ENCODE results near the gene PTOV1. TPM values are rescaled to one million over a fixed set of nuclear protein-coding genes. Genes with fewer than 3 reads are reported as not detected.

Gene PTOV1
- total and polyA plus RNA-seq, 12 donors: 67.8 to 220 (median 91.4) TPM

DNA sequence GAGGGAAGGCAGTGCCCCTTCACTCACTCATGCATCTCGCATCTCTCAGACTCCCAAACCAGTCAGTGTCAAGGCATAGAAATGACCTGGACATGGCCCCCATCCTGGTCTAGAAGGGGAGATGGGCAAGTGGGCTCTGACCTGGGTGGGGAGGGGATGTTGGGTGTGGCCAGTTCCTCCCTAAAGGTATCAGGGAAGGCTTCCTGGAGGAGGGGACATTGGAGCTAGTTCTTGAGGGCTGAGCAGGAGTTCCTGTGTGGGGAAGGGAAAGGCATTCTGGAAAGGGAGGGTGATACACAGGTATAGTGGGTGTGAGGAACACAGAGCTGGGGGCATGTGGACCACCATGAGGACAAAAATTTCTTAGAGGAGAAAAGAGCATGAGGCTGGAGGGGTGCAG, 41.8 kb downstream of the PTOV1 start:
- Histone ChIP-seq H3K4me1 (peaks cover 8 to 33% (median 21%) of the 10 kb centered on the region in 9 donors), H3K4me3 (no peak overlapping the region), H3K36me3 (peaks cover 0 to 7% (median 0%) of the 10 kb centered on the region in 9 donors), H3K27ac (no peak overlapping the region), H3K9me3 (no peaks in the 10 kb centered on the region), H3K27me3 (peaks cover 0 to 12% (median 0%) of the 10 kb centered on the region in 7 donors)
- DNase-seq (no peak), ATAC-seq (no peak)
- TF ChIP-seq, protein P1, sequence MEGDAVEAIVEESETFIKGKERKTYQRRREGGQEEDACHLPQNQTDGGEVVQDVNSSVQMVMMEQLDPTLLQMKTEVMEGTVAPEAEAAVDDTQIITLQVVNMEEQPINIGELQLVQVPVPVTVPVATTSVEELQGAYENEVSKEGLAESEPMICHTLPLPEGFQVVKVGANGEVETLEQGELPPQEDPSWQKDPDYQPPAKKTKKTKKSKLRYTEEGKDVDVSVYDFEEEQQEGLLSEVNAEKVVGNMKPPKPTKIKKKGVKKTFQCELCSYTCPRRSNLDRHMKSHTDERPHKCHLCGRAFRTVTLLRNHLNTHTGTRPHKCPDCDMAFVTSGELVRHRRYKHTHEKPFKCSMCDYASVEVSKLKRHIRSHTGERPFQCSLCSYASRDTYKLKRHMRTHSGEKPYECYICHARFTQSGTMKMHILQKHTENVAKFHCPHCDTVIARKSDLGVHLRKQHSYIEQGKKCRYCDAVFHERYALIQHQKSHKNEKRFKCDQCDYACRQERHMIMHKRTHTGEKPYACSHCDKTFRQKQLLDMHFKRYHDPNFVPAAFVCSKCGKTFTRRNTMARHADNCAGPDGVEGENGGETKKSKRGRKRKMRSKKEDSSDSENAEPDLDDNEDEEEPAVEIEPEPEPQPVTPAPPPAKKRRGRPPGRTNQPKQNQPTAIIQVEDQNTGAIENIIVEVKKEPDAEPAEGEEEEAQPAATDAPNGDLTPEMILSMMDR (IDR thresholded peaks at IDR 0.05): no peak
- 92 to 95% methylated on average over 1 of the region's 1 CpG for WGBS, 2 donors
- intact Hi-C loops (cut with DNase I): no loop called here

DNA sequence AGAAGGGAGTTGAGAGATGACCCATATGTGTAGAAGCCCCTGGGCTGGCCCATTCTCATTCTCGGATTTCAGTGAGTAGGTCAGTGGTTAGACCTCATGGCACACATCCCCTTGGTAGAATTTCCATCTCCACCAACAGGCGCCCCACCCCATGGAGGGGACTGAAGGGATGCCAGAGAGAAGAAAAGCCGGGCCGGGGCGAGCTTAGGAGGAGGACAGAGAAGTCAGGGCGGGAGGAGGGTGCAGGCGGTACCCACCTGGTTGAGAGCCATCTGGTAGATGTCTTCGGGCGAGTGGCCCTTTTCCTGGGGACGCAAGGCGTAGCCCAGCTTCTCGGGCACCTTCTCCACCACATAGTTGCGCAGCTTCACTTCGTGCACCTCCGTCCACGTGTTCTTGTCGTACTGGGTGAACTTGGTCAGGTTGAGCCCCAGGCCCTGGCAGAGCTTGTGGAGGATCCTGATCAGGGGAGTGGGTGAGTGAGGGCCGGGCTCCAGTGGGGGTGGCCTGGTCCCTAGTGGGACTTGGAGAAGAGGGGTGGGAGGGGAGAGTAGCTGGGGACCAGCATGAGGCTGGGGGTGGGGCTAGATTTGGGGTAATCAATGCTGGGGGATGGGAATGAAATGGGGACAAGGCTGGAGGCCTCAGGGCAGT, 43.2 kb downstream of the PTOV1 start:
- TF ChIP-seq, protein P1 (IDR thresholded peaks at IDR 0.05): no peak
- Histone ChIP-seq H3K27me3 (peaks cover 0 to 12% (median 0%) of the 10 kb centered on the region in 7 donors), H3K4me3 (no peak overlapping the region), H3K36me3 (no peaks in the 10 kb centered on the region), H3K27ac (no peak overlapping the region), H3K4me1 (peaks cover 8 to 40% (median 22%) of the 10 kb centered on the region in 9 donors), H3K9me3 (no peaks in the 10 kb centered on the region)
- 96% methylated on average over 18 of the region's 18 CpGs for WGBS, 2 donors
- intact Hi-C loops (cut with DNase I): no loop called here
- DNase-seq (no peak), ATAC-seq (no peak)

DNA sequence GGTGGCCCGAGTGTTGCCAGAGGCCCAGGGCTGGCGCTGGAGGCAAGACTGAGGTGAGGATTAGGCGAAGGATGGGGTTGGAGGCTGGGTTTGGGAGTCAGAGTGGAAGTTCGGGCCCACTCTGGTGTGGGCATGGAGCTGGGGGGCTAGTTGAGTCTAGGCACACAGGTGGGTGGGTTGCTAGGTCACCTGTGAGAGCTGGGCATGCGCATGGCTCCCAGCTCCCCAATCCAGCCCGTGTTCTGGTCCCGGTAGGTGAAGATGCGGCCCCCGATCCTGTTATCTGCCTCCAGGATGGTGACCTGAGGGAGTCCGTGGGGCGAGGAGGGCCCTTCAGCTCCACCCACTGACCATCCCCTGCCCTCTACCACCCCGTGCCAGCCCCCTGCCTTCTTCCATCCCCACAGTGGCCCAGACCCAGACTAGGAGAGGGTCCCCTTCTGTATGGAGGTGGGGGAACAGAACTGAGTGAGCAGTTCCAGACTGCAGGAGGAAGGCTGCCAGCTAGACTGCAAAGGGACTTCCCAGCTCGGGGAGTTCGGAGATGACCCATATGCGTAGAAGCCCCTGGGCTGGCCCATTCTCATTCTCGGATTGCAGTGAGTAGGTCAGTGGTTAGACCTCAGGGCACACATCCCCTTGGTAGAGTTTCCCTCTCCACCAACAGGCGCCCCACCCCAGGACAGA, 44.1 kb downstream of the PTOV1 start:
- Histone ChIP-seq H3K36me3 (no peaks in the 10 kb centered on the region), H3K4me3 (peak overlapping the region in 1 of 10 donors; percentile 36), H3K27me3 (peaks cover 0 to 12% (median 0%) of the 10 kb centered on the region in 7 donors), H3K9me3 (no peaks in the 10 kb centered on the region), H3K27ac (peak overlapping the region in 1 of 10 donors; percentile 86), H3K4me1 (peaks cover 5 to 33% (median 16%) of the 10 kb centered on the region in 9 donors)
- TF ChIP-seq, protein P1 (IDR thresholded peaks at IDR 0.05): no peak
- ATAC-seq: no peak
- no peak for DNase-seq
- WGBS, 2 donors: 81 to 87% methylated on average over 17 of the region's 17 CpGs
- intact Hi-C loops (cut with DNase I): no loop called here

DNA sequence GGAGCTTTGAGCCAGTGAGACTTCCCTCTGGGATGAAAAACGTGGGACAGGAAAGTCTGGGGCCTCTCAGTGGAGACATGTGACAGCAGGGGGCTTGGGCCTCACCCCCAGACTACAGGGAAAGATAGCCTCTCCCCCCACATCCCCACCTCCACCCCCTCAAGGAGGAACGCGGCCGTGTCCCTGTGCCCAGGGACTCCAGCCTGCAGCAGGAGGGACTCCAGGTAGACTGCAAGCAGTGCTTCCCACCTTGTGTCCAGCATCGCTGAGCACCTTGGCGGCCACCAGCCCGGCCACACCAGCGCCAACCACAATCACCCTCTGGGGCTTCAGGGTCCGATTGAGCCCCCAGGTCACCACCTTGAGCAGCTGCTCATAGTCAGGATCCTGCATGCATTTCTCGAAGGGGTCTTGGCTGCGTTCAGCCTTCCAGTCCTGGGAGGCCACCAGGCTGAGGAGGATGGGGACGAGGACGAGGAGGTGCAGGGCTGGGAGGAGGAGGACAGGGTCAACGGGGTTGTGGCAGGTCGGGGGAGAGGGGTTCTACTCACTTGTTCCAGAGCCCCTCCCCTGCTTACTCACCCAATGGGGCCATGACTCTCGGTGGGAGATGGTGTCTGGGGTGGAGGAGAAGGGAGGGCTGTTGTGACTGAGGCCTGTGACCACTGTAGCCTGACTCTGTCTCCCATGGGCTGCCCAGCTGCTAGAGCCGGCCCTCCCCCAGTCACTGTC, 44.8 kb downstream of the PTOV1 start:
- no peak for ATAC-seq
- intact Hi-C loops (cut with DNase I): no loop called here

More for the DNA sequence above, 44.8 kb downstream of the PTOV1 start:
- 71 to 74% methylated on average over 17 of the region's 17 CpGs for WGBS, 2 donors
- no peaks in the 10 kb centered on the region for H3K9me3 ChIP-seq
- H3K36me3 ChIP-seq: no peaks in the 10 kb centered on the region
- H3K4me3 ChIP-seq: peak overlapping the region in 2 of 10 donors; percentile 1 to 36
- TF ChIP-seq, protein P1 (IDR thresholded peaks at IDR 0.05): no peak
- H3K27ac ChIP-seq: peak overlapping the region in 1 of 10 donors; percentile 86
- peaks cover 0 to 28% (median 10%) of the 10 kb centered on the region in 9 donors for H3K4me1 ChIP-seq
- DNase-seq: no peak
- H3K27me3 ChIP-seq: peaks cover 0 to 7% (median 0%) of the 10 kb centered on the region in 7 donors

Measured in heart right ventricle (tissue), 16 donors.